HG03342 (cell line): Measurements from ENCODE around the gene NDC1.
"Not testable (repeated sequence)": the region's sequence is repeated elsewhere in the genome, so short reads cannot be mapped to it uniquely, and the experiment has no call there.

ENCODE experiments used
- ATAC-seq: cut with Tn5 transposase; IDR thresholded peaks from one replicate; pipeline ENCODE4 v1.9.1; 2021; ENCODE audit warnings: mild to moderate bottlenecking, moderate library complexity; ENCODE audit not compliant: unreplicated experiment

Gene NDC1

GRCh38 chr1:53769184-53769583 lies 68.9 kb downstream of the NDC1 start:
- no peak for ATAC-seq

GRCh38 chr1:53766831-53767405 lies 71.2 kb downstream of the NDC1 start:
- no peak for ATAC-seq

- no peak for ATAC-seq
Measured at GRCh38 chr1:53766194-53766742, 71.8 kb downstream of the NDC1 start.

GRCh38 chr1:53765657-53766056 lies 72.4 kb downstream of the NDC1 start:
- no peak for ATAC-seq

GRCh38 chr1:53763911-53764310 lies 74.2 kb downstream of the NDC1 start:
- ATAC-seq: no peak

- no peak for ATAC-seq
Measured at GRCh38 chr1:53763461-53763860, 74.6 kb downstream of the NDC1 start.

GRCh38 chr1:53760497-53760896 lies 77.6 kb downstream of the NDC1 start:
- not testable (repeated sequence) for ATAC-seq

GRCh38 chr1:53755874-53756273 lies 82.2 kb downstream of the NDC1 start:
- no peak for ATAC-seq

- no peak for ATAC-seq
Measured at GRCh38 chr1:53754484-53755312, 83.4 kb downstream of the NDC1 start.

GRCh38 chr1:53752281-53752680 lies 85.8 kb downstream of the NDC1 start:
- no peak for ATAC-seq

- no peak for ATAC-seq
Measured at GRCh38 chr1:53747841-53748240, 90.3 kb downstream of the NDC1 start.

- no peak for ATAC-seq
Measured at GRCh38 chr1:53740621-53741105, 97.4 kb downstream of the NDC1 start.

GRCh38 chr1:53739109-53739681 lies 98.9 kb downstream of the NDC1 start, which contains the start of gene GLIS1:
GLIS1 (minus strand) TSS chr1:53739164; CDS start chr1:53738064, 1,100 bp downstream.
- ATAC-seq: peak; percentile 88

- ATAC-seq: peak; percentile 4
Measured at GRCh38 chr1:53738205-53739108, 99.6 kb downstream of the NDC1 start.

- ATAC-seq: no peak
Measured at GRCh38 chr1:53737648-53738204, 100.4 kb downstream of the NDC1 start.

GRCh38 chr1:53736290-53736689 lies 101.8 kb downstream of the NDC1 start:
- no peak for ATAC-seq

GRCh38 chr1:53735681-53736080 lies 102.4 kb downstream of the NDC1 start:
- ATAC-seq: no peak

- ATAC-seq: no peak
Measured at GRCh38 chr1:53735261-53735660, 102.8 kb downstream of the NDC1 start.

- ATAC-seq: no peak
Measured at GRCh38 chr1:53734650-53735211, 103.4 kb downstream of the NDC1 start.
